Measurements from ENCODE around the gene MTX1. TPM values are rescaled to one million over a fixed set of nuclear protein-coding genes. Genes with fewer than 3 reads are reported as not detected.

MTX1 gene
- polyA plus RNA-seq, 1 donor (not counting 4 experiments of a cell fraction or from before 2014, with no cell fraction given): 43.4 TPM

DNA sequence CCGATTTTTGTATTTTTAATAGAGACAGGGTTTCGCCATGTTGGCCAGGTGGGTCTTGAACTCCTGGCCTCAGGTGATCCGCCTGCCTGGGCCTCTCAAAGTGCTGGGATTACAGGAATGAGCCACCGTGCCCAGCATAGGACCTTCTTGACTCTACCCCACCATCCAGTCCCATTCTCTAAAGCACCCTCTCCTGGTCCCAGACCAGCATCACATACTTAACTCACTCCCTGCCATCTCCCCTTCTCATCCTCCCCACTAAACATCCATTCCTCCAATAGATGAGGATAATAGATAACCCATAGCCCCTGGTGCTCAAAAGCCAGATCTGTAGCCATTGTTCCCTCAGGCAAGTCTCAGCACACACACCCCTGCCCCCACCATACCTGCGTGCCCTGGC, 44.7 kb downstream of the MTX1 start:
- no peaks in the 10 kb centered on the region for H4K20me1 ChIP-seq (ENCODE audit: control insufficient read depth, extremely low read depth, insufficient read depth, low read length)
- H3K36me3 ChIP-seq (ENCODE audit: control insufficient read depth in 2 of 2, extremely low read depth in 1 of 2, insufficient read depth in 2 of 2, low read length in 2 of 2): peaks cover 11 to 15% of the 10 kb centered on the region in 2 experiments
- no peak overlapping the region for H3K9ac ChIP-seq (ENCODE audit: control insufficient read depth, extremely low read depth, insufficient read depth, low read length)
- peak overlapping the region in 1 of 3 experiments; percentile 77 for H3K4me3 ChIP-seq (ENCODE audit: control insufficient read depth in 2 of 3, extremely low read depth in 1 of 3, insufficient read depth in 2 of 3, low read depth in 1 of 3, low read length in 3 of 3)
- no peak overlapping the region for H3K4me2 ChIP-seq (ENCODE audit: control insufficient read depth, extremely low read depth, insufficient read depth, low read depth, low read length)
- no peak for FAIRE-seq
- no peak for TF ChIP-seq EZH2 (IDR thresholded peaks at IDR 0.05; ENCODE audit: low read length)
- TF ChIP-seq CTCF (optimal IDR thresholded peaks at IDR 0.05 in 1 of 3, IDR thresholded peaks at IDR 0.05 in 1 of 3, conservative IDR thresholded peaks at IDR 0.05 in 1 of 3; ENCODE audit: extremely low read depth in 1 of 3, insufficient read depth in 2 of 3, low read length in 3 of 3): no peak
- peaks cover 19% of the 10 kb centered on the region for H3K4me1 ChIP-seq (ENCODE audit: control insufficient read depth, extremely low read depth, insufficient read depth, low read length)
- H3K79me2 ChIP-seq (ENCODE audit: control insufficient read depth, insufficient read depth, low read length): peaks cover 13% of the 10 kb centered on the region
- DNase-seq (ENCODE audit: low read depth, low spot score): no peak
- no peak overlapping the region for H2AFZ ChIP-seq (ENCODE audit: control insufficient read depth, low read length)
- no peaks in the 10 kb centered on the region for H3K9me1 ChIP-seq (ENCODE audit: control insufficient read depth, extremely low read depth, insufficient read depth, low read length)
- dilution Hi-C loops (cut with MboI; ENCODE audit: extremely low pct_ligation_motif_present, low sequenced_read_pairs): no loop called here
- H3K27me3 ChIP-seq (ENCODE audit: control insufficient read depth, extremely low read depth, insufficient read depth, low read length): no peaks in the 10 kb centered on the region
- no peak overlapping the region for H3K27ac ChIP-seq (ENCODE audit: control insufficient read depth, insufficient read depth, low read length)
- H3K9me3 ChIP-seq (ENCODE audit: control insufficient read depth, low read depth, low read length): no peaks in the 10 kb centered on the region

- no peaks in the 10 kb centered on the region for H3K9me3 ChIP-seq (ENCODE audit: control insufficient read depth, low read depth, low read length)
- H3K27me3 ChIP-seq (ENCODE audit: control insufficient read depth, extremely low read depth, insufficient read depth, low read length): no peaks in the 10 kb centered on the region
- no peak overlapping the region for H2AFZ ChIP-seq (ENCODE audit: control insufficient read depth, low read length)
- FAIRE-seq (peak; percentile 60), DNase-seq (ENCODE audit: low read depth, low spot score) (no peak)
- peak overlapping the region; percentile 77 for H3K9ac ChIP-seq (ENCODE audit: control insufficient read depth, extremely low read depth, insufficient read depth, low read length)
- H3K4me1 ChIP-seq (ENCODE audit: control insufficient read depth, extremely low read depth, insufficient read depth, low read length): peaks cover 19% of the 10 kb centered on the region
- peak overlapping the region; percentile 77 to 83 (median 81) for H3K4me3 ChIP-seq (ENCODE audit: control insufficient read depth in 2 of 3, extremely low read depth in 1 of 3, insufficient read depth in 2 of 3, low read depth in 1 of 3, low read length in 3 of 3)
- TF ChIP-seq CTCF (optimal IDR thresholded peaks at IDR 0.05 in 1 of 3, IDR thresholded peaks at IDR 0.05 in 1 of 3, conservative IDR thresholded peaks at IDR 0.05 in 1 of 3; ENCODE audit: extremely low read depth in 1 of 3, insufficient read depth in 2 of 3, low read length in 3 of 3) (no peak), EZH2 (IDR thresholded peaks at IDR 0.05; ENCODE audit: low read length) (no peak)
- no peaks in the 10 kb centered on the region for H3K9me1 ChIP-seq (ENCODE audit: control insufficient read depth, extremely low read depth, insufficient read depth, low read length)
- dilution Hi-C loops (cut with MboI; ENCODE audit: extremely low pct_ligation_motif_present, low sequenced_read_pairs): no loop called here
- peak overlapping the region; percentile 94 for H3K4me2 ChIP-seq (ENCODE audit: control insufficient read depth, extremely low read depth, insufficient read depth, low read depth, low read length)
- peaks cover 7 to 14% of the 10 kb centered on the region in 2 experiments for H3K36me3 ChIP-seq (ENCODE audit: control insufficient read depth in 2 of 2, extremely low read depth in 1 of 2, insufficient read depth in 2 of 2, low read length in 2 of 2)
- H3K79me2 ChIP-seq (ENCODE audit: control insufficient read depth, insufficient read depth, low read length): peaks cover 13% of the 10 kb centered on the region
- no peaks in the 10 kb centered on the region for H4K20me1 ChIP-seq (ENCODE audit: control insufficient read depth, extremely low read depth, insufficient read depth, low read length)
- H3K27ac ChIP-seq (ENCODE audit: control insufficient read depth, insufficient read depth, low read length): no peak overlapping the region
Measured at GRCh38 chr1:155253797-155254196, 45.3 kb downstream of the MTX1 start.

All from keratinocyte (primary cell).